ENCODE data around the gene CST7. TPM values are rescaled to one million over a fixed set of nuclear protein-coding genes. Genes with fewer than 3 reads are reported as not detected.
A peak's percentile ranks its signal among the peaks of the same experiment; 100 is the strongest.

Gene CST7
- total and polyA plus RNA-seq, 2 of the 13 experiments (the other 11 are each of a cell fraction or from before 2014, with no cell fraction given) = not detected

DNA sequence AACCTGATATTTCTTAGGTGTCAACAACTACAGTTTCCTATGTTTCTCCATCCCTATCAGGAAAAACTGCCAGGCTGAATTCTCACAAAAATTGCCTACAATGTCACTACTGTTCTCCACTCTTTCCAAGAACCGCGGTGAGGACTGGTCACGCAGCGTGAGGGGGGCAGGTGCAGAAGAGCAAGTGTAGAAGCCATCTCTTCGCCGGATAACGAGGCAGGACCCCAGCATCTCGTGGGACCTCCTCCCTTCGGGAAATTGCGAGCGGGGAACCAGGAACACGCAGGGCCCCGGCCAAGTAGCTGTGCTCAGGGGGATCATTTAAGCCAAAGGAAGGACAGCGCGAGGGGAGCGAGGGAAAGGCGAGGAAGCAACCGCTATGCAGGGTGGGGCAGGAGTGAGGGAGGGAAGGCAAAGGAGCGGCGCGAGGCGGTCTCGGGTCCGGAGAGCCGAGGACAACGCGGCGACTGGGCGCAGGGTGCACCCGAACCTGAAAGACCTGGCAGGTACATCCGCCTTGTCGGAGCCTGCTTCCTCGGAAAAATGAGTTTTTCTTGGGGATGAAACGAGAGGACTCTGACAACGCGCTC, 42.9 kb downstream of the CST7 start (continued):
- TF ChIP-seq GMEB1 (CRISPR knock-in tag; IDR thresholded peaks at IDR 0.05; ENCODE audit: borderline replicate concordance) (no peak), CTCF (CRISPR knock-in tag; IDR thresholded peaks at IDR 0.05) (no peak), GPN1 (CRISPR knock-in tag; IDR thresholded peaks at IDR 0.05; ENCODE audit: borderline replicate concordance) (no peak), HNRNPK (IDR thresholded peaks at IDR 0.05; ENCODE audit: low read depth, low read length, poor library complexity, severe bottlenecking) (no peak), SUZ12 (IDR thresholded peaks at IDR 0.05; ENCODE audit: low read depth, low read length) (no peak), ZNF607 (CRISPR knock-in tag; IDR thresholded peaks at IDR 0.05; ENCODE audit: borderline replicate concordance) (no peak), NAIF1 (CRISPR knock-in tag; IDR thresholded peaks at IDR 0.05; ENCODE audit: borderline replicate concordance) (no peak), GTF3A (CRISPR knock-in tag; conservative IDR thresholded peaks at IDR 0.05) (no peak), KLF12 (CRISPR knock-in tag; IDR thresholded peaks at IDR 0.05; ENCODE audit: borderline replicate concordance) (no peak), MAFG (CRISPR knock-in tag; IDR thresholded peaks at IDR 0.05) (peak; percentile 43; the same call in 1 of the 2 replicates), SIN3B (IDR thresholded peaks at IDR 0.05; ENCODE audit: low read length) (no peak), SP5 (CRISPR knock-in tag; IDR thresholded peaks at IDR 0.05; ENCODE audit: borderline replicate concordance, low read depth) (0 out of 2 replicates have a peak, but pooled peaks have one; percentile 16), ZNF709 (CRISPR knock-in tag; IDR thresholded peaks at IDR 0.05) (no peak), ZNF329 (CRISPR knock-in tag; IDR thresholded peaks at IDR 0.05; ENCODE audit: low read depth) (no peak), NCOA5 (CRISPR knock-in tag; IDR thresholded peaks at IDR 0.05) (no peak), MTA1 (CRISPR knock-in tag; IDR thresholded peaks at IDR 0.05; ENCODE audit: borderline replicate concordance) (0 out of 2 replicates have a peak, but pooled peaks have one; percentile 4), ARNTL (CRISPR knock-in tag; IDR thresholded peaks at IDR 0.05) (no peak), ATF7-NPFF (CRISPR knock-in tag; IDR thresholded peaks at IDR 0.05; ENCODE audit: low read depth) (no peak), MIER3 (CRISPR knock-in tag; IDR thresholded peaks at IDR 0.05; ENCODE audit: borderline replicate concordance) (no peak), NCOA2 (CRISPR knock-in tag; IDR thresholded peaks at IDR 0.05) (no peak), NFE2 (CRISPR knock-in tag; IDR thresholded peaks at IDR 0.05) (no peak), NR1H2 (CRISPR knock-in tag; IDR thresholded peaks at IDR 0.05; ENCODE audit: borderline replicate concordance, low read depth) (0 out of 2 replicates have a peak, but pooled peaks have one; percentile 40), CREBL2 (CRISPR knock-in tag; IDR thresholded peaks at IDR 0.05; ENCODE audit: borderline replicate concordance) (no peak), ZFYVE20 (CRISPR knock-in tag; IDR thresholded peaks at IDR 0.05; ENCODE audit: borderline replicate concordance, low read depth) (peak; percentile 70; the same call in 1 of the 2 replicates), RARG (CRISPR knock-in tag; IDR thresholded peaks at IDR 0.05; ENCODE audit: low read depth) (no peak)
- TF ChIP-seq, protein P1, sequence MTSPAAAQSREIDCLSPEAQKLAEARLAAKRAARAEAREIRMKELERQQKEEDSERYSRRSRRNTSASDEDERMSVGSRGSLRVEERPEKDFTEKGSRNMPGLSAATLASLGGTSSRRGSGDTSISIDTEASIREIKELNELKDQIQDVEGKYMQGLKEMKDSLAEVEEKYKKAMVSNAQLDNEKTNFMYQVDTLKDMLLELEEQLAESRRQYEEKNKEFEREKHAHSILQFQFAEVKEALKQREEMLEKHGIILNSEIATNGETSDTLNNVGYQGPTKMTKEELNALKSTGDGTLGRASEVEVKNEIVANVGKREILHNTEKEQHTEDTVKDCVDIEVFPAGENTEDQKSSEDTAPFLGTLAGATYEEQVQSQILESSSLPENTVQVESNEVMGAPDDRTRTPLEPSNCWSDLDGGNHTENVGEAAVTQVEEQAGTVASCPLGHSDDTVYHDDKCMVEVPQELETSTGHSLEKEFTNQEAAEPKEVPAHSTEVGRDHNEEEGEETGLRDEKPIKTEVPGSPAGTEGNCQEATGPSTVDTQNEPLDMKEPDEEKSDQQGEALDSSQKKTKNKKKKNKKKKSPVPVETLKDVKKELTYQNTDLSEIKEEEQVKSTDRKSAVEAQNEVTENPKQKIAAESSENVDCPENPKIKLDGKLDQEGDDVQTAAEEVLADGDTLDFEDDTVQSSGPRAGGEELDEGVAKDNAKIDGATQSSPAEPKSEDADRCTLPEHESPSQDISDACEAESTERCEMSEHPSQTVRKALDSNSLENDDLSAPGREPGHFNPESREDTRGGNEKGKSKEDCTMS (CRISPR knock-in tag; conservative IDR thresholded peaks at IDR 0.05) = no peak

All from HepG2 (cell line).